Hepatocyte (in vitro differentiated cells): Measurements from ENCODE around the gene FAM222B.

Experiments
- EZH2 ChIP-seq: fragments of 200-600 bp; sonication (generic); IDR thresholded peaks from 2 replicates; pipeline ENCODE4 v1.6.1; 2016; ENCODE audit warnings: antibody characterized with exemption, mild to moderate bottlenecking, borderline replicate concordance
- EZH2phosphoT487 ChIP-seq: fragments of 200-600 bp; sonication (generic); IDR thresholded peaks from one replicate; pipeline ENCODE4 v1.6.1; 2018; ENCODE audit warnings: antibody characterized with exemption, mild to moderate bottlenecking, low read depth, moderate library complexity; ENCODE audit not compliant: unreplicated experiment, severe bottlenecking
- TF ChIP-seq, protein P1 (sequence below): fragments of 200-600 bp; sonication (generic); IDR thresholded peaks from 2 replicates; pipeline ENCODE4 v1.5.1; 2016; ENCODE audit warnings: antibody characterized with exemption, mild to moderate bottlenecking; ENCODE audit not compliant: poor library complexity

GRCh38 chr17:28856028-28856574 is 13.5 kb upstream of the FAM222B start:
- TF ChIP-seq, protein P1, sequence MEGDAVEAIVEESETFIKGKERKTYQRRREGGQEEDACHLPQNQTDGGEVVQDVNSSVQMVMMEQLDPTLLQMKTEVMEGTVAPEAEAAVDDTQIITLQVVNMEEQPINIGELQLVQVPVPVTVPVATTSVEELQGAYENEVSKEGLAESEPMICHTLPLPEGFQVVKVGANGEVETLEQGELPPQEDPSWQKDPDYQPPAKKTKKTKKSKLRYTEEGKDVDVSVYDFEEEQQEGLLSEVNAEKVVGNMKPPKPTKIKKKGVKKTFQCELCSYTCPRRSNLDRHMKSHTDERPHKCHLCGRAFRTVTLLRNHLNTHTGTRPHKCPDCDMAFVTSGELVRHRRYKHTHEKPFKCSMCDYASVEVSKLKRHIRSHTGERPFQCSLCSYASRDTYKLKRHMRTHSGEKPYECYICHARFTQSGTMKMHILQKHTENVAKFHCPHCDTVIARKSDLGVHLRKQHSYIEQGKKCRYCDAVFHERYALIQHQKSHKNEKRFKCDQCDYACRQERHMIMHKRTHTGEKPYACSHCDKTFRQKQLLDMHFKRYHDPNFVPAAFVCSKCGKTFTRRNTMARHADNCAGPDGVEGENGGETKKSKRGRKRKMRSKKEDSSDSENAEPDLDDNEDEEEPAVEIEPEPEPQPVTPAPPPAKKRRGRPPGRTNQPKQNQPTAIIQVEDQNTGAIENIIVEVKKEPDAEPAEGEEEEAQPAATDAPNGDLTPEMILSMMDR: no peak
- no peak for TF ChIP-seq EZH2
- no peak for TF ChIP-seq EZH2phosphoT487
